Cardiac ventricle fibroblast (primary cell): ENCODE results near the gene GPA33. TPM values are rescaled to one million over a fixed set of nuclear protein-coding genes. Genes with fewer than 3 reads are reported as not detected.

Source experiments
- total RNA-seq: library from RNA; depleted of rRNA; stranded (reverse); fragments of >200 nt; gene quantifications from 2 replicates; pipeline ENCODE4 v1.2.3, GENCODE V29; 2015

The GPA33 gene, protein sequence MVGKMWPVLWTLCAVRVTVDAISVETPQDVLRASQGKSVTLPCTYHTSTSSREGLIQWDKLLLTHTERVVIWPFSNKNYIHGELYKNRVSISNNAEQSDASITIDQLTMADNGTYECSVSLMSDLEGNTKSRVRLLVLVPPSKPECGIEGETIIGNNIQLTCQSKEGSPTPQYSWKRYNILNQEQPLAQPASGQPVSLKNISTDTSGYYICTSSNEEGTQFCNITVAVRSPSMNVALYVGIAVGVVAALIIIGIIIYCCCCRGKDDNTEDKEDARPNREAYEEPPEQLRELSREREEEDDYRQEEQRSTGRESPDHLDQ
- total RNA-seq: not detected in 2 replicates

GRCh38 chr1:167090314-167090942 is at the start of gene GPA33:
TSS of gene GPA33 (minus strand) at chr1:167090377. CDS start at chr1:167090287, 90 bp downstream.

GRCh38 chr1:167093846-167094516 is 3.8 kb upstream of the GPA33 start, which contains the start of gene STYXL2:
TSS of gene STYXL2 (plus strand) at chr1:167094075. CDS start at chr1:167094850, 775 bp downstream.

Other genes starting within 250 kb of the GPA33 start
- gene TADA1, start 214.1 kb downstream of the GPA33 start, total RNA-seq: 7.4 and 7.7 TPM in 2 replicates
- 0.05 TPM in 1 of 2 replicates, not detected in the other for gene ILDR2, start 114.8 kb downstream of the GPA33 start, total RNA-seq
- 0.64 TPM in 1 of 2 replicates, not detected in the other for gene MAEL, start 101.1 kb downstream of the GPA33 start, total RNA-seq
- not detected in 2 replicates for gene STYXL2, start 3.7 kb upstream of the GPA33 start, total RNA-seq
- 4.4 and 4.6 TPM in 2 replicates for gene POU2F1, start 130.5 kb upstream of the GPA33 start, total RNA-seq